ENCODE measurements around the gene LRRC1.

GRCh38 chr6:53924821-53925422 is 130.1 kb downstream of the LRRC1 start:
- TF ChIP-seq, protein P1, sequence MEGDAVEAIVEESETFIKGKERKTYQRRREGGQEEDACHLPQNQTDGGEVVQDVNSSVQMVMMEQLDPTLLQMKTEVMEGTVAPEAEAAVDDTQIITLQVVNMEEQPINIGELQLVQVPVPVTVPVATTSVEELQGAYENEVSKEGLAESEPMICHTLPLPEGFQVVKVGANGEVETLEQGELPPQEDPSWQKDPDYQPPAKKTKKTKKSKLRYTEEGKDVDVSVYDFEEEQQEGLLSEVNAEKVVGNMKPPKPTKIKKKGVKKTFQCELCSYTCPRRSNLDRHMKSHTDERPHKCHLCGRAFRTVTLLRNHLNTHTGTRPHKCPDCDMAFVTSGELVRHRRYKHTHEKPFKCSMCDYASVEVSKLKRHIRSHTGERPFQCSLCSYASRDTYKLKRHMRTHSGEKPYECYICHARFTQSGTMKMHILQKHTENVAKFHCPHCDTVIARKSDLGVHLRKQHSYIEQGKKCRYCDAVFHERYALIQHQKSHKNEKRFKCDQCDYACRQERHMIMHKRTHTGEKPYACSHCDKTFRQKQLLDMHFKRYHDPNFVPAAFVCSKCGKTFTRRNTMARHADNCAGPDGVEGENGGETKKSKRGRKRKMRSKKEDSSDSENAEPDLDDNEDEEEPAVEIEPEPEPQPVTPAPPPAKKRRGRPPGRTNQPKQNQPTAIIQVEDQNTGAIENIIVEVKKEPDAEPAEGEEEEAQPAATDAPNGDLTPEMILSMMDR (conservative IDR thresholded peaks at IDR 0.05) = no peak
- no peak for TF ChIP-seq ZFX (IDR thresholded peaks at IDR 0.05)

Data from C4-2B (cell line).